Adrenal gland (tissue), 5 donors: ENCODE data around the gene PDK4.

Source experiments
- POLR2A ChIP-seq, 2 donors: fragments of 450-650 bp; IDR thresholded peaks; one replicate each; pipeline ENCODE4 v1.6.1; 2017; ENCODE audit warnings: antibody characterized with exemption in 2 of 2, mild to moderate bottlenecking in 2 of 2, moderate library complexity in 1 of 2
- TF ChIP-seq, protein P1 (sequence below), 6 experiments: fragments of 450-650 bp in 4 of 6; fragments of 200-600 bp in 2 of 6; sonication (generic) in 1 of 6; IDR thresholded peaks; 1 replicate in 5 of 6; 2 replicates in 1 of 6; pipeline versions ENCODE4 v1.5.1 to v1.8.0; 2016 to 2021; ENCODE audit warnings: antibody characterized with exemption in 6 of 6, mild to moderate bottlenecking in 2 of 6, moderate library complexity in 1 of 6
- donor health status: DM: no; HTN: no; CAD: no.

DNA sequence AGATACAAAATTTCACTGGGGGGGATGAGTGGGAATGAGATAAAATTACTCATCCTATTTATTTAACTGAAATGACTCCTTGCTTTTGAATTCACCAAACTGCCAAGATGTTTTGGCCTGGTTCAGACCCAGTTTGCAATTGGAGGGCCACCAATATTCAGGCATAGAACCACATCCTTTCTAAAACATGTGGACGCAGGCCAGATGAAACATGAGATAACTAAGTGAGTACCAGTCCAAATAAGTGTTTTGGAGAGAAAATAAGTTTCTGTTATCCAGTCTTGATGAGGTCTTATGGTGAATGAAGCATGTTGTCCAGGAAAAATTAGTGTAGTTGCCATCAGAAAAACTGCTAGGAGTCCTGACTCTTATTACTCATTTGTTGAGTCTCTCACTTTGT lies 36.3 kb upstream of the PDK4 start:
- TF ChIP-seq, protein P1, sequence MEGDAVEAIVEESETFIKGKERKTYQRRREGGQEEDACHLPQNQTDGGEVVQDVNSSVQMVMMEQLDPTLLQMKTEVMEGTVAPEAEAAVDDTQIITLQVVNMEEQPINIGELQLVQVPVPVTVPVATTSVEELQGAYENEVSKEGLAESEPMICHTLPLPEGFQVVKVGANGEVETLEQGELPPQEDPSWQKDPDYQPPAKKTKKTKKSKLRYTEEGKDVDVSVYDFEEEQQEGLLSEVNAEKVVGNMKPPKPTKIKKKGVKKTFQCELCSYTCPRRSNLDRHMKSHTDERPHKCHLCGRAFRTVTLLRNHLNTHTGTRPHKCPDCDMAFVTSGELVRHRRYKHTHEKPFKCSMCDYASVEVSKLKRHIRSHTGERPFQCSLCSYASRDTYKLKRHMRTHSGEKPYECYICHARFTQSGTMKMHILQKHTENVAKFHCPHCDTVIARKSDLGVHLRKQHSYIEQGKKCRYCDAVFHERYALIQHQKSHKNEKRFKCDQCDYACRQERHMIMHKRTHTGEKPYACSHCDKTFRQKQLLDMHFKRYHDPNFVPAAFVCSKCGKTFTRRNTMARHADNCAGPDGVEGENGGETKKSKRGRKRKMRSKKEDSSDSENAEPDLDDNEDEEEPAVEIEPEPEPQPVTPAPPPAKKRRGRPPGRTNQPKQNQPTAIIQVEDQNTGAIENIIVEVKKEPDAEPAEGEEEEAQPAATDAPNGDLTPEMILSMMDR (IDR thresholded peaks at IDR 0.05): no peak
- TF ChIP-seq POLR2A (IDR thresholded peaks at IDR 0.05): no peak
